SU-DHL-6 (cell line): ENCODE measurements around the gene PIGS.

Experiments
- H2AFZ ChIP-seq: fragments of 200-600 bp; sonication (generic); 2 replicates; pipeline ENCODE4 v1.6.1; 2014; ENCODE audit warnings: low read depth, mild to moderate bottlenecking, moderate library complexity, mixed read lengths, antibody characterized with exemption, low read length; ENCODE audit not compliant: severe bottlenecking
- H3F3A ChIP-seq: fragments of 200-600 bp; shearing (Covaris generic); 2 replicates; pipeline ENCODE4 v1.6.0; 2016; ENCODE audit warnings: antibody characterized with exemption, mild to moderate bottlenecking; ENCODE audit not compliant: insufficient read depth
- H3K27ac ChIP-seq: fragments of 200-600 bp; sonication (generic); 2 replicates; pipeline ENCODE4 v1.5.1; 2016; ENCODE audit warnings: low read depth, mild to moderate bottlenecking, low read length, moderate library complexity, mixed read lengths
- H3K27me3 ChIP-seq: fragments of 200-600 bp; sonication (generic), shearing (Covaris generic); 2 replicates; pipeline ENCODE4 v1.6.0; 2014; ENCODE audit warnings: mild to moderate bottlenecking, low read length
- H3K36me3 ChIP-seq: fragments of 200-600 bp; sonication (generic); 2 replicates; pipeline ENCODE4 v1.6.1; 2014; ENCODE audit warnings: mild to moderate bottlenecking, low read length, mixed read lengths
- H3K4me2 ChIP-seq: fragments of 300-600, 200-600 bp; shearing (Covaris generic), sonication (generic); 2 replicates; pipeline ENCODE4 v1.6.0; 2014; ENCODE audit warnings: low read length, low read depth, mild to moderate bottlenecking; ENCODE audit not compliant: poor library complexity, severe bottlenecking
- H3K4me3 ChIP-seq: fragments of 200-600 bp; sonication (generic); 2 replicates; pipeline ENCODE4 v1.5.1; 2014; ENCODE audit warnings: antibody characterized with exemption, low read length, mild to moderate bottlenecking, mixed read lengths; ENCODE audit not compliant: insufficient read depth, poor library complexity, severe bottlenecking
- H3K79me2 ChIP-seq: fragments of 200-600 bp; sonication (generic); 2 replicates; pipeline ENCODE4 v1.6.1; 2014; ENCODE audit warnings: mild to moderate bottlenecking, low read length, moderate library complexity; ENCODE audit not compliant: insufficient read depth
- H3K9ac ChIP-seq: fragments of 200-600 bp; sonication (generic); 2 replicates; pipeline ENCODE4 v1.7.0; 2014; ENCODE audit warnings: mild to moderate bottlenecking, low read length
- H3K9me2 ChIP-seq: fragments of 200-600 bp; sonication (generic); replicated peaks from 2 replicates; pipeline ENCODE4 v1.6.1; 2014; ENCODE audit warnings: low read length; ENCODE audit not compliant: insufficient read depth
- H3K9me3 ChIP-seq: fragments of 200-600 bp; sonication (generic); 2 replicates; pipeline ENCODE4 v1.6.1; 2014; ENCODE audit warnings: low read length, mixed read lengths; ENCODE audit not compliant: insufficient read depth
- H4K20me1 ChIP-seq: fragments of 200-600 bp; sonication (generic); 2 replicates; pipeline ENCODE4 v1.6.1; 2014; ENCODE audit warnings: low read depth, mild to moderate bottlenecking, antibody characterized with exemption, low read length, moderate library complexity, mixed read lengths
- CTCF ChIP-seq: fragments of 200-600 bp; sonication (generic); IDR thresholded peaks from one replicate; pipeline ENCODE4 v1.5.1; 2017; ENCODE audit warnings: antibody characterized with exemption, mild to moderate bottlenecking, low read length, moderate library complexity; ENCODE audit not compliant: insufficient read depth, poor library complexity, severe bottlenecking
- EZH2phosphoT487 ChIP-seq: fragments of 200-600 bp; sonication (generic), shearing (Covaris generic); conservative IDR thresholded peaks from 2 replicates; pipeline ENCODE4 v1.6.1; 2018; ENCODE audit warnings: mild to moderate bottlenecking, antibody characterized with exemption, low read length, moderate library complexity, mixed read lengths

PIGS gene

GRCh38 chr17:28616281-28616680 is 45.0 kb upstream of the PIGS start:
- H3K9me2 ChIP-seq, result no peaks in the 10 kb centered on the region
- H3K4me2 ChIP-seq, result no peak overlapping the region
- H3K4me3 ChIP-seq, result no peak overlapping the region
- H3K9ac ChIP-seq, result no peak overlapping the region
- no peaks in the 10 kb centered on the region for H3K9me3 ChIP-seq
- no peak overlapping the region for H2AFZ ChIP-seq
- H3K27ac ChIP-seq, result no peak overlapping the region
- H3F3A ChIP-seq, result no peaks in the 10 kb centered on the region
- no peaks in the 10 kb centered on the region for H3K27me3 ChIP-seq
- H3K79me2 ChIP-seq, result no peaks in the 10 kb centered on the region
- peaks cover 53% of the 10 kb centered on the region for H3K36me3 ChIP-seq
- TF ChIP-seq CTCF (no peak), EZH2phosphoT487 (no peak)
- H4K20me1 ChIP-seq, result no peaks in the 10 kb centered on the region

- Histone ChIP-seq H3K27ac (no peak overlapping the region), H3K9me3 (no peaks in the 10 kb centered on the region), H3K4me2 (no peak overlapping the region), H3K9ac (no peak overlapping the region), H3K36me3 (peaks cover 44% of the 10 kb centered on the region), H4K20me1 (no peaks in the 10 kb centered on the region), H2AFZ (no peak overlapping the region), H3K27me3 (no peaks in the 10 kb centered on the region), H3K9me2 (no peaks in the 10 kb centered on the region), H3F3A (no peaks in the 10 kb centered on the region), H3K4me3 (no peak overlapping the region), H3K79me2 (no peaks in the 10 kb centered on the region)
- no peak for TF ChIP-seq CTCF
- TF ChIP-seq EZH2phosphoT487, result no peak
Measured at GRCh38 chr17:28615260-28615940, 44.1 kb upstream of the PIGS start.

- no peak within 1 kb of the TSS for H3K4me2 ChIP-seq
Measured at GRCh38 chr17:28613931-28614381, 42.6 kb upstream of the PIGS start, which contains the start of gene RSKR. Gene RSKR, minus strand, starts transcription at chr17:28614185. Its CDS starts 24 bp downstream, at chr17:28614161.

More at GRCh38 chr17:28613931-28614381, 42.6 kb upstream of the PIGS start, which contains the start of gene RSKR:
- no peaks in the 10 kb centered on the region for H4K20me1 ChIP-seq
- no peak within 1 kb of the TSS for H3K4me3 ChIP-seq
- no peaks in the 10 kb centered on the region for H3F3A ChIP-seq
- TF ChIP-seq EZH2phosphoT487 (no peak), CTCF (no peak)
- no peaks in the 10 kb centered on the region for H3K79me2 ChIP-seq
- no peaks in the 10 kb centered on the region for H3K27me3 ChIP-seq
- H3K9me3 ChIP-seq, result no peaks in the 10 kb centered on the region
- no peak within 1 kb of the TSS for H3K27ac ChIP-seq
- H3K36me3 ChIP-seq, result peaks cover 31% of the 10 kb centered on the region
- H3K9ac ChIP-seq, result no peak within 1 kb of the TSS
- H3K9me2 ChIP-seq, result no peaks in the 10 kb centered on the region
- H2AFZ ChIP-seq, result no peak within 1 kb of the TSS
